GM21423 (cell line): Measurements from ENCODE around the gene CPB1.

ENCODE experiments used
- ATAC-seq: cut with Tn5 transposase; IDR thresholded peaks from one replicate; pipeline ENCODE4 v1.9.1; 2021; ENCODE audit warnings: mild to moderate bottlenecking, moderate library complexity; ENCODE audit not compliant: unreplicated experiment

Gene CPB1

DNA sequence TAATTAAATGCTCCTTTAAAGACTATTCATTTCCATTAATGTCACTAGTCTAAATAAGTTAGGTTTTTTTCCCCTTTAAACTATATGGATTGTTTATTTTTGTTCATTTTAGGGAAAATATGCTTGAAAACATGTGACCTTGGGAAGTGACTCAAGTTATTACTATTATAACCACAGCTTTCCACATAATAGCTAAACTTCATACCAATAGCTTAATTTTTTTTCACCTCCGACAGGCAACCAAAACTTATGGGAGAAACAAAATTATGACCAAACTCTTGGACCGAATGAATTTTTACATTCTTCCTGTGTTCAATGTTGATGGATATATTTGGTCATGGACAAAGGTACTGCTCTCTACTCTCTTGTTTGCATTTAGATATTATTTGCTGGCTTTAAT is 53.7 kb downstream of the CPB1 start:
- ATAC-seq: no peak

DNA sequence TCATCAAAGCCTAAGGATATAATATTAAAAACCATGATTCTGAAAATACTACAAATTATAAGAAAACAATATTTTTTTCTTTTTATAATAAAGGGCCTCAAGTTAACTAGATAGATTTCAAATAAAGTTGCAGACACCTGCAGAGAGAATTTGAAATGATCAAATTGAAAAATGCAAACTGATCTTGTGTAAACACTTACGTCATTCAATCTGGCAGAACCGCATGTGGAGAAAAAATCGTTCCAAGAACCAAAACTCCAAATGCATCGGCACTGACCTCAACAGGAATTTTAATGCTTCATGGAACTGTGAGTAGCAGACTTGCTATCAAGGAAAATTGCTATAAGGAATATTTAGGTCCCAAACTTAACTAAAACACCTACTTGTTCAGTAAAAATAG is 54.7 kb downstream of the CPB1 start:
- no peak for ATAC-seq

DNA sequence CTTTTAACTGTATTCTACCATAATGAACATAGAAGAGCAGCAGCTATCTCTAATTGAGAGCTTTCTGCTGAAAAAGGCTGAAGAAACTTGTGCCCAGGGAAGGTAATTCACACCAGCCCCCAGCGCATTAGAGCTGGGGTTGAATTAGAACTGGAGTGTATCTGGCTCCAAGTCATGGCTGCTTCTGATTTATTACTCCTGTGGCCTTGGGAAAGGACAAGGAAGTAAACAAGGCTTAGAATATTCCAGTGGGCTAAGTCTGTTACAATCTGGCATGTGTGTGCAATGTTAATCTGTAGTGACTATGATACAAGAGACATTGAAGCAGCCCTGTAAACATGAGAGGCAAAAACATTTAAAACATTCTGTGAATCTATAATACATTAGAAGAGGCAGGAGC is 55.6 kb downstream of the CPB1 start:
- no peak for ATAC-seq

DNA sequence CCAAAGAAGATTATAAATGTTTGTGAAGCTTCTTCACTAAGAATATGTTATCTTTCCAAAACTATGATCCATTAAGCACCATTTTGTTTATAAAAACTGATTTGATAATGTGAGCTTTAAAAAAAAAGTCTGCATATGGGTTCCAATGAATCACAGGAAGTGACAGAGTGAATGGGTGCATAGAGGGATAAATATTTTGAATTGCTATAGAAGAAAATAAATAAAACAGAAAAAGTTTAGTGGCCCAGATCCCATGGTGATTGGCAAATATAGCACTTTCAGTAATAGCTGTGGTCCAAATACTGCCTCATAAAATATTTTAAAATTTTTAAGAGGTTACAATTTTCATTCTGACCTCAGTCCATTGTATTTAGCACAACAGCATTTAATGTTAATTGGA is 56.6 kb downstream of the CPB1 start:
- ATAC-seq: no peak

DNA sequence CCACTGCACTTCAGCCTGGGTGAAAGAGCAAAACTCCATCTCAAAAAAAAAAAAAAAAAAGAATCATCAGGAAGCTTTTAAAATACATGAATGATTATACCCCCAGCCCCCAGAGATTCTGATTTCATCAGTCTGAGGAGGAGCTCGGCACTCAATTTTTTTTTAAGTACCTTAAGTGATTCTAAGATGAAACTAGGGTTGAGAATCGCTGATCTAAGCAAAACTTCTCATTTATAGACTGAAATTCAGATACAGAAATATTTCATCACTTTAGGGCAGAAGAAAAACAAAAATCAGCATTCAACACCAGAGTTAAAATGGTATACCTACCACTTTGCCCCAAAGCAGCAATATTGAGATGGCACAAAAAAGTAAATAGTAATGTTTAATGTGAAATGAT is 62.2 kb downstream of the CPB1 start:
- no peak for ATAC-seq

DNA sequence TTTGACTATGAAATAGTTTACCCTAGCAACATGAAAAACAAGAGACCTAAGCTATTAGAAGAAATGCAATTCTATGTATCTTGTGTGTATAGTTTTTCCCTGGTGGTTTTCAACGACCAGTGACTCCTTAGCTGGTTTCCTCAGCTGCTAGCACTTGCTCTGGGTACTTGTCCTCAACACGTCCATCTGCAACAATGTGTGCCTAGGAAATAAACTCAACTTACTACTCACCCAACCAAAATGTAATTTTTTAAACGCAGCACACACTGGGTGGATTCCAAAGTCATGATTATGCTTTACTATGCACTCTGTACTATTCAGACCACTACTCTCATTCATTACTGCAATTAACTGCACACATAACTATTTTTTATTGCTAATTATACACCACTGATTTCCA is 68.5 kb downstream of the CPB1 start:
- no peak for ATAC-seq

DNA sequence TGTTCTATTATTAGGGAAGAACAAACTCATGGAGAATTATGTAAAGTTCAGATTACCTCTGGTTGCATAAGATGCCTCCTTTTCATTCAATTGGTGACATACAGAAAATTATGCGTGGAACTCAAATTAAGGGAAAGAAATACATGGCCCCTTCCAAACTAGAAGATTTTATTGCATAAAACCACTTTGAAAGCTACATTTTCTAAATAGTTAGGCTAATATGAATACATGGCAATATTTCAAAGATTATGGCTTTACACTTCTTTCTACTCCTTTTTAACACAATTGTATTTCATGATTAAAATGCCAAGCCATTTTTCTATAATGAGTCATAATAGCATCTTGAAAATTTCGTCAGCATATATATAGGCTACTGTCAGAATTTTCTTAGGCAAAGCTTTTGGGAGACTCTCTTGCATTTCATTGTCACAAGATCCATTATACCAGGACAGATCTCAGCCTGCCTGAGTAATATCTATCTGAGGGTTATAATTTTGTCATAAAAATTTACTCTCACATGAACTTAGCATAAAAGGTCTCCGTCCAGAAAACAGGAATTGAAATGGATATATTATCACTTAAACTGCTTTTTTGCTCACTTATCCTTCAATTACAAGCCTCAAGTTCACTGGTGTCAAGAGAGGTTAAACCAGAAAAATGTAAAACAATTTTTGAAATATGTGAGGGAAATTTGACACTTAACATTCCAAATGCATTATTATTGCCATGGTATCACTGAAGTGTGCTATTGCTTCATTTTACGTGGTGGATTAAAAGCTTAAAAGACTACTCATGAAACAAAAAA is 74.6 kb downstream of the CPB1 start:
- ATAC-seq: no peak

DNA sequence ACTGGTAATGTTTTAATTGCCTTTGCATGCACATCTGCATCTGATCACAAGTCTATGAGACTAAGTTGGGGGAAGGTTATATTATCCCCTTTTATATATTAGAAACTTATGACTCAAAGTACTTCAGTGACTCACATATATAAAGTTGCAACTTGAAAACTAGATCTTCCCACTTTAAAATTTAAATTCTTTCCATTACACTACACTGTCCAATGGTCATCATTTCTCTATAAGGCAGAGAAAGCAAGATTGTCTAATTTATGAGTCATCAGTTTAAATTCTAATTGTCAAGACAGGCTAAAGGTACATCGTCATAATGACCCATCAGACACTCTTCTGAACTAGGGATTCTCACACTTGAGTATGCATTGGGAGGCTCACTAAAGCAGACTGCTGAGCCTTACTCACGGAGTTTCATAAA is 75.4 kb downstream of the CPB1 start:
- no peak for ATAC-seq

DNA sequence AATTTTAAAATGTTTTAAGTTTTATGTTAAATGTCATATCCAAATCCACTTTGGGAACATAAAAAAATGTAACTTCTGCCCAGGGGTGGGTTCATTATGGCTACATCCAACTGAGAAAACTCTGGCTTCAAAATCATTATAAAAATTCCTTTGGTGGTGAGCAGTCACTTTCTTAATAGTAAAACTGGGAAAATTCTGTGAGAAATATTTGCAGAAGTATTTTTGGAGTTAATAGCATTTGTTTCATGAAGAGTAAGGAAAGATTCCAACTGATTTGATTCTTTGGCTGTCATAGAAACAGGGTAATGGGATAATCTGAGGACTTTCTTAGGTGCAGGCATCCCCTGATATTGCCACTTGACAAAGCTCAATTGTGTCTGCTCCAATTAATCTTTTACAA is 76.3 kb downstream of the CPB1 start:
- ATAC-seq: no peak

DNA sequence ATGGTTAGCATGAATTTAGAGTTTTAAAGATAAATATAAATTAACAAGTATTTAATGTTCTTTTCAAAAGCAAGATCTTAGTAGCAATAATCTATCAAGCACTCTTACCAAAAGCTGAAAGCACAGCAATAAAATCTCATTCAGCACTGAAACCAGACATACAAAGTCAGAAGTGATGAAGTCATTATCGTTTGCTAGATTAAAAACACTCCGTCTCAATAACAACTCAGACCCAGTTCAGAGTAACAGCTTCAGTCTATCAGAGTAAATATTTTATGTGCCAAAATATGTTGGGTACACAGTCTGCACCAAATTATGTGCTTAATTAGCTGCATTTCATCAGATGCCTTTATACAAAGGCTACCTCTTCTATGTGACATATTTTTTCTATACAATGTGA is 79.1 kb downstream of the CPB1 start:
- ATAC-seq: no peak
